ENCODE measurements around the gene GYS2.
A peak's percentile ranks its signal among the peaks of the same experiment; 100 is the strongest.
"Not testable (repeated sequence)": the region's sequence is repeated elsewhere in the genome, so short reads cannot be mapped to it uniquely, and the experiment has no call there.

GYS2 gene

GRCh38 chr12:21607701-21608100 lies 3.1 kb upstream of the GYS2 start:
- H3K4me3 ChIP-seq (ENCODE audit: low read depth, low read length) = no peak overlapping the region
- DNase-seq (ENCODE audit: low read depth, low spot score) = peak; percentile 33
- in situ Hi-C loops (cut with HindIII; ENCODE audit: low sequenced_read_pairs) = no loop called here
- TF ChIP-seq CTCF (IDR thresholded peaks at IDR 0.05; ENCODE audit: low read depth, low read length) = peak; percentile 28

- no peak for DNase-seq (ENCODE audit: low read depth, low spot score)
- TF ChIP-seq CTCF (IDR thresholded peaks at IDR 0.05; ENCODE audit: low read depth, low read length) = no peak
- in situ Hi-C loops (cut with HindIII; ENCODE audit: low sequenced_read_pairs) = no loop called here
- H3K4me3 ChIP-seq (ENCODE audit: low read depth, low read length) = no peak overlapping the region
These were observed 1.5 kb upstream of the GYS2 start for GRCh38 chr12:21606175-21606574.

GRCh38 chr12:21602774-21603173 lies 1.9 kb downstream of the GYS2 start:
- no peak for TF ChIP-seq CTCF (IDR thresholded peaks at IDR 0.05; ENCODE audit: low read depth, low read length)
- no peak overlapping the region for H3K4me3 ChIP-seq (ENCODE audit: low read depth, low read length)
- in situ Hi-C loops (cut with HindIII; ENCODE audit: low sequenced_read_pairs) = no loop called here
- no peak for DNase-seq (ENCODE audit: low read depth, low spot score)

DNA sequence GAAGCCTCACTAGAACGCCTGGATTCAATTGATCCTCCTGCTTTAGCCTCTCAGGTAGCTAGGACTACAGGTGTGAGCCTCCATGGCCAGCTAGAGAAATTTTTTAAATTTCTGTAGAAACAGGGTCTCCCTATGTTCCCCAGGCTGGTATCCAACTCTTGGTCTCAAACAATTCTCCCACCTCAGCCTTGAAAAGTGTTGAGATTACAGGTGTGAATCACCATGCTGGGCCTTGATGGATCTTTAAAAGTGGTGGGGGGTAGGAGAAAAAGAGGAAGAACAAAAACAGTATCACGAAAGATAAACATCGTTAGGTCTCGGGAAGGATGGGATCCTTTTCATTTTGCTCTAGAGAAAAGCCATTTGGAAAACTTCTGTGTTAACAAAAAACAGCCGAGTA lies 4.5 kb downstream of the GYS2 start:
- H3K4me3 ChIP-seq (ENCODE audit: low read depth, low read length) = no peak overlapping the region
- in situ Hi-C loops (cut with HindIII; ENCODE audit: low sequenced_read_pairs) = no loop called here
- no peak for DNase-seq (ENCODE audit: low read depth, low spot score)
- no peak for TF ChIP-seq CTCF (IDR thresholded peaks at IDR 0.05; ENCODE audit: low read depth, low read length)

GRCh38 chr12:21599143-21599999 lies 5.3 kb downstream of the GYS2 start:
- H3K4me3 ChIP-seq (ENCODE audit: low read depth, low read length) = no peak overlapping the region
- DNase-seq (ENCODE audit: low read depth, low spot score) = no peak
- no peak for TF ChIP-seq CTCF (IDR thresholded peaks at IDR 0.05; ENCODE audit: low read depth, low read length)
- in situ Hi-C loops (cut with HindIII; ENCODE audit: low sequenced_read_pairs) = no loop called here

DNA sequence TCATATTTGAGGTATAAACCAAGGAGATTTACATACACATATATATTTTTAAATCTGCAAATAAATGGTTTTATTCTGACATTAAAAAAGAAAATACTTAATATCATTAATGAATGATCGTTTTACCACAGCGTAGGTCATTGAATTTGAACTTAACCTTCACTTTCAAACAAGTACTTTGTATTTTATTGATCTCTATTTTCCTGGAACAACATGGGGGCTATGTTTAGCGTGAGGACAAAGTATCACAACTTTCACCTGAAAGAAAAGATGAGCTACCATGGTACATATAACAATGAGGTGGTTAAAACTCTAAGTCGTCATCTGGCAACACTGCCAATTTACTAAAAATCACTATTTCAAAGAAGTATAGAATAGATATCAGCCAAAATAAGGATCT lies 6.0 kb downstream of the GYS2 start:
- TF ChIP-seq CTCF (IDR thresholded peaks at IDR 0.05; ENCODE audit: low read depth, low read length) = no peak
- H3K4me3 ChIP-seq (ENCODE audit: low read depth, low read length) = no peak overlapping the region
- in situ Hi-C loops (cut with HindIII; ENCODE audit: low sequenced_read_pairs) = no loop called here
- DNase-seq (ENCODE audit: low read depth, low spot score) = no peak

GRCh38 chr12:21595356-21595755 lies 9.3 kb downstream of the GYS2 start:
- in situ Hi-C loops (cut with HindIII; ENCODE audit: low sequenced_read_pairs); DNase-seq (ENCODE audit: low read depth, low spot score); H3K4me3 ChIP-seq (ENCODE audit: low read depth, low read length): not testable (repeated sequence)
